Activated CD8-positive, alpha-beta memory T cell treated with anti-CD3 and anti-CD28 coated beads, Interleukin-2, amount 50 U/mL, for 4 hours (primary cell): Measurements from ENCODE around the gene EEPD1.
"Not testable (repeated sequence)": the region's sequence is repeated elsewhere in the genome, so short reads cannot be mapped to it uniquely, and the experiment has no call there.

ENCODE experiments used
- DNase-seq: peaks from one replicate; pipeline ENCODE4 v3.0.0-alpha.2; 2020

EEPD1 gene

GRCh38 chr7:36217211-36217960 lies 64.3 kb downstream of the EEPD1 start:
- DNase-seq: no peak

GRCh38 chr7:36217961-36218284 lies 64.9 kb downstream of the EEPD1 start:
- DNase-seq: no peak

GRCh38 chr7:36219429-36219828 lies 66.4 kb downstream of the EEPD1 start:
- no peak for DNase-seq

GRCh38 chr7:36223851-36224250 lies 70.8 kb downstream of the EEPD1 start:
- no peak for DNase-seq

GRCh38 chr7:36224934-36225858 lies 72.1 kb downstream of the EEPD1 start:
- no peak for DNase-seq

GRCh38 chr7:36226151-36226550 lies 73.1 kb downstream of the EEPD1 start:
- DNase-seq: no peak

GRCh38 chr7:36227223-36227622 lies 74.2 kb downstream of the EEPD1 start:
- DNase-seq: no peak

- DNase-seq: no peak
Measured at GRCh38 chr7:36228039-36228438, 75.0 kb downstream of the EEPD1 start.

GRCh38 chr7:36231406-36231805 lies 78.4 kb downstream of the EEPD1 start:
- no peak for DNase-seq

- DNase-seq: no peak
Measured at GRCh38 chr7:36232555-36232954, 79.5 kb downstream of the EEPD1 start.

- DNase-seq: no peak
Measured at GRCh38 chr7:36232971-36233550, 80.0 kb downstream of the EEPD1 start.

GRCh38 chr7:36236073-36236472 lies 83.0 kb downstream of the EEPD1 start:
- DNase-seq: no peak

- DNase-seq: no peak
Measured at GRCh38 chr7:36238138-36238537, 85.1 kb downstream of the EEPD1 start.

- DNase-seq: not testable (repeated sequence)
Measured at GRCh38 chr7:36243356-36243755, 90.3 kb downstream of the EEPD1 start.

- DNase-seq: not testable (repeated sequence)
Measured at GRCh38 chr7:36244001-36244400, 90.9 kb downstream of the EEPD1 start.

- DNase-seq: no peak
Measured at GRCh38 chr7:36244429-36244828, 91.4 kb downstream of the EEPD1 start.

- DNase-seq: no peak
Measured at GRCh38 chr7:36245684-36246299, 92.7 kb downstream of the EEPD1 start.

GRCh38 chr7:36249091-36249490 lies 96.0 kb downstream of the EEPD1 start:
- DNase-seq: no peak

- DNase-seq: no peak
Measured at GRCh38 chr7:36253699-36254098, 100.6 kb downstream of the EEPD1 start.

- DNase-seq: not testable (repeated sequence)
Measured at GRCh38 chr7:36258510-36259259, 105.6 kb downstream of the EEPD1 start.

- no peak for DNase-seq
Measured at GRCh38 chr7:36260481-36260880, 107.4 kb downstream of the EEPD1 start.

- no peak for DNase-seq
Measured at GRCh38 chr7:36261019-36261754, 108.1 kb downstream of the EEPD1 start.
